Tibial nerve (tissue), 3 donors: ENCODE measurements around the gene NID1.

Experiments used
- POLR2A ChIP-seq, 2 donors: fragments of 450-650 bp; IDR thresholded peaks; one replicate each; pipeline ENCODE4 v1.6.1; 2017; ENCODE audit warnings: antibody characterized with exemption in 2 of 2, mild to moderate bottlenecking in 2 of 2, moderate library complexity in 2 of 2
- TF ChIP-seq, protein P1 (sequence below), 5 experiments: fragments of 200-600 bp in 3 of 5; fragments of 450-650 bp in 2 of 5; sonication (generic) in 3 of 5; IDR thresholded peaks; one replicate each; pipeline ENCODE4 v1.5.1; 2016 to 2019; ENCODE audit warnings: antibody characterized with exemption in 5 of 5, mild to moderate bottlenecking in 3 of 5, moderate library complexity in 2 of 5

DNA sequence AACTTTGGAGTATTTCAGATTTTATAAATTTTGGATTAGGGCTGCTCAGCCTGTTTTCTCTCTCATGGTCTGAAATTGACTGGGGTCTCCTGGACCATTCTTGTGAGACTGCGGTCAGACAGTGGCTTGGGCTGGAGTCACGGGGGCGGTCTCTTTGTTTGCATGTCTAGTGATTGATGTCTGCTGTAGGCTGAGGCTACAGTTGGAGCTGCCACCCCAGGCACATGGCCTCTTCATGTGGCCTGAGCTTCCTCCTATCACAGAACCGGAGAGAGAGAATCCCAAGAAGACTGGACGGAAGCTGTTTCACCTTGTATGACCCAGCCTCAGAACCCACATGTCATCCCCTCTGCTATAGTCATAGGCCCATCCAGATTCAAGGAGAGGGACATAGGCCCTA lies 96.1 kb downstream of the NID1 start:
- TF ChIP-seq, protein P1, sequence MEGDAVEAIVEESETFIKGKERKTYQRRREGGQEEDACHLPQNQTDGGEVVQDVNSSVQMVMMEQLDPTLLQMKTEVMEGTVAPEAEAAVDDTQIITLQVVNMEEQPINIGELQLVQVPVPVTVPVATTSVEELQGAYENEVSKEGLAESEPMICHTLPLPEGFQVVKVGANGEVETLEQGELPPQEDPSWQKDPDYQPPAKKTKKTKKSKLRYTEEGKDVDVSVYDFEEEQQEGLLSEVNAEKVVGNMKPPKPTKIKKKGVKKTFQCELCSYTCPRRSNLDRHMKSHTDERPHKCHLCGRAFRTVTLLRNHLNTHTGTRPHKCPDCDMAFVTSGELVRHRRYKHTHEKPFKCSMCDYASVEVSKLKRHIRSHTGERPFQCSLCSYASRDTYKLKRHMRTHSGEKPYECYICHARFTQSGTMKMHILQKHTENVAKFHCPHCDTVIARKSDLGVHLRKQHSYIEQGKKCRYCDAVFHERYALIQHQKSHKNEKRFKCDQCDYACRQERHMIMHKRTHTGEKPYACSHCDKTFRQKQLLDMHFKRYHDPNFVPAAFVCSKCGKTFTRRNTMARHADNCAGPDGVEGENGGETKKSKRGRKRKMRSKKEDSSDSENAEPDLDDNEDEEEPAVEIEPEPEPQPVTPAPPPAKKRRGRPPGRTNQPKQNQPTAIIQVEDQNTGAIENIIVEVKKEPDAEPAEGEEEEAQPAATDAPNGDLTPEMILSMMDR (IDR thresholded peaks at IDR 0.05) = no peak
- no peak for TF ChIP-seq POLR2A (IDR thresholded peaks at IDR 0.05)
